Umbilical cord (tissue), 2 donors: Measurements from ENCODE around the gene BFSP2. TPM values are rescaled to one million over a fixed set of nuclear protein-coding genes. Genes with fewer than 3 reads are reported as not detected.
"Not testable (repeated sequence)": the region's sequence is repeated elsewhere in the genome, so short reads cannot be mapped to it uniquely, and the experiment has no call there.

Experiments
- DNase-seq: peaks from one replicate; pipeline ENCODE4 v3.0.0-alpha.2; 2015; ENCODE audit warnings: low spot score
- total RNA-seq: library from RNA; depleted of rRNA; stranded (reverse); fragments of >200 nt; gene quantifications from one replicate; pipeline ENCODE4 v1.2.3, GENCODE V29; 2014; ENCODE audit warnings: low replicate concordance; ENCODE audit not compliant: insufficient read depth

Gene BFSP2
- total RNA-seq, 1 donor from 2014 or later, result 3.4 TPM

- DNase-seq, result no peak
Observed at GRCh38 chr3:133478624-133479023, 78.8 kb downstream of the BFSP2 start.

GRCh38 chr3:133479401-133479800, 79.5 kb downstream of the BFSP2 start:
- DNase-seq, result no peak

GRCh38 chr3:133479895-133480669, 80.2 kb downstream of the BFSP2 start:
- DNase-seq, result no peak

GRCh38 chr3:133482474-133482873, 82.6 kb downstream of the BFSP2 start:
- DNase-seq, result not testable (repeated sequence)

- no peak for DNase-seq
Observed at GRCh38 chr3:133486658-133487057, 86.8 kb downstream of the BFSP2 start.

- DNase-seq, result no peak
Observed at GRCh38 chr3:133487204-133487603, 87.3 kb downstream of the BFSP2 start.

- no peak for DNase-seq
Observed at GRCh38 chr3:133487920-133488540, 88.2 kb downstream of the BFSP2 start.

- peak; percentile 63 for DNase-seq
Observed at GRCh38 chr3:133488785-133489367, 89.0 kb downstream of the BFSP2 start.

- no peak for DNase-seq
Observed at GRCh38 chr3:133489466-133490085, 89.7 kb downstream of the BFSP2 start.

GRCh38 chr3:133490468-133491351, 90.9 kb downstream of the BFSP2 start:
- DNase-seq, result no peak

GRCh38 chr3:133491481-133492059, 91.7 kb downstream of the BFSP2 start:
- no peak for DNase-seq

GRCh38 chr3:133492159-133492741, 92.4 kb downstream of the BFSP2 start:
- DNase-seq, result no peak

- DNase-seq, result no peak
Observed at GRCh38 chr3:133494469-133494868, 94.6 kb downstream of the BFSP2 start.

- not testable (repeated sequence) for DNase-seq
Observed at GRCh38 chr3:133502542-133502941, 102.7 kb downstream of the BFSP2 start.

- DNase-seq, result no peak
Observed at GRCh38 chr3:133503409-133503808, 103.6 kb downstream of the BFSP2 start.

GRCh38 chr3:133504736-133505135, 104.9 kb downstream of the BFSP2 start:
- DNase-seq, result no peak

GRCh38 chr3:133505813-133506212, 106.0 kb downstream of the BFSP2 start:
- no peak for DNase-seq

GRCh38 chr3:133506215-133506901, 106.5 kb downstream of the BFSP2 start:
- peak; percentile 28 for DNase-seq

- peak; percentile 9 for DNase-seq
Observed at GRCh38 chr3:133509488-133509887, 109.6 kb downstream of the BFSP2 start.
